Neutrophil (primary cell): Measurements from ENCODE around the gene FKBP9.
"Not testable (repeated sequence)": the region's sequence is repeated elsewhere in the genome, so short reads cannot be mapped to it uniquely, and the experiment has no call there.

ENCODE experiments used
- H3K27ac ChIP-seq: fragments of 200-600 bp; sonication (generic); 2 replicates; pipeline ENCODE4 v1.5.1; 2016; ENCODE audit warnings: mild to moderate bottlenecking, moderate library complexity
- H3K27me3 ChIP-seq: fragments of 200-600 bp; sonication (generic); 2 replicates; pipeline ENCODE4 v1.6.0; 2016; ENCODE audit warnings: mild to moderate bottlenecking
- H3K36me3 ChIP-seq: fragments of 200-600 bp; sonication (generic); 2 replicates; pipeline ENCODE4 v1.5.1; 2017
- H3K4me1 ChIP-seq, 2 experiments: fragments of 200-600 bp in 1 of 2; sonication (generic) in 1 of 2; 1 replicate in 1 of 2; 2 replicates in 1 of 2; pipeline versions ENCODE4 v1.5.1 to v1.6.1; 2013 to 2016; ENCODE audit warnings: low read depth in 1 of 2, low read length in 1 of 2, mild to moderate bottlenecking in 1 of 2, moderate library complexity in 1 of 2; ENCODE audit not compliant: control insufficient read depth in 1 of 2, insufficient read depth in 1 of 2
- H3K4me3 ChIP-seq, 2 experiments: fragments of 200-600 bp in 1 of 2; sonication (generic) in 1 of 2; 1 replicate in 1 of 2; 2 replicates in 1 of 2; pipeline ENCODE4 v1.5.1; 2013 to 2016; ENCODE audit warnings: low read depth in 1 of 2, low read length in 1 of 2, mild to moderate bottlenecking in 1 of 2, moderate library complexity in 1 of 2
- H3K9me3 ChIP-seq: fragments of 200-600 bp; sonication (generic); 2 replicates; pipeline ENCODE4 v1.5.1; 2016

The FKBP9 gene

DNA sequence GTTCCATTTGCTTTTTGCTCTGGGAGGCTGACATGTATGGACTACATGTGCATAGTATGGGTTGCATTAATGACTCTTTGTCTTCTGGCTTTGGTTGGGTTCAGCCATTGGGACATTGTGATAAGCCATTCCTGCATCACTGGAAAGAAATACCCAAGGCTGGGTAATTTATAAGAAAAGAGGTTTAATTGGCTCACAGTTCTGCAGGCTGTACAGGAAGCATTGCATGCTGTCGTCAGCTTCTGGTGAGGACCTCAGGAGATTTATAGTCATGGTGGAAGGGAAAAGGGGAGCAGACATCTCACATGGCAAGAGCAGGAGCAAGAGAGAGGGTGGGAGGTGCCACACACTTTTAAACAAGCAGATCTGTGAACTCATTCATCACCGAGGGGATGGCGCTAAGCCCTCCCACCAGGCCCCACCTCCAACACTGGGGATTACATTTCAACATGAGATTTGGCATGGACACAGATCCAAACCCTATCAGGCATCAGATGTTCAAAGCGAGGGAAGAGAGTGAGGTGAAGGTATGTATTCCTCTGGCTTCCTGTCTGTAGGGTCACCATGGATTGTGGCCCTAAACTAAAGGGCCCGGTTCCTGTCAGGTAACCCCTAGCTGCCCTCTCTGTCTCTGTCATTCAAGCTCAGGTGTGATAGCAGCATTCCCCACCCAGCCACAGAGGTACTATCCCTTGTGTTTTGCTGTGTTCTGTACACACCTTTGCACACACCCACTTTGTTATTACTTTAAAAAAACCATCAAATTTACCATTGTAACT is 9.4 kb downstream of the FKBP9 start:
- H3K27ac ChIP-seq, H3K4me3 ChIP-seq, H3K36me3 ChIP-seq, H3K27me3 ChIP-seq, H3K9me3 ChIP-seq: not testable (repeated sequence)
- H3K4me1 ChIP-seq: peaks cover 27 to 48% of the 10 kb centered on the region in 2 experiments

GRCh38 chr7:32967268-32967582 is 10.0 kb downstream of the FKBP9 start:
- H3K4me1 ChIP-seq: peaks cover 33 to 53% of the 10 kb centered on the region in 2 experiments
- H3K9me3 ChIP-seq, H3K4me3 ChIP-seq, H3K27ac ChIP-seq, H3K27me3 ChIP-seq, H3K36me3 ChIP-seq: not testable (repeated sequence)

DNA sequence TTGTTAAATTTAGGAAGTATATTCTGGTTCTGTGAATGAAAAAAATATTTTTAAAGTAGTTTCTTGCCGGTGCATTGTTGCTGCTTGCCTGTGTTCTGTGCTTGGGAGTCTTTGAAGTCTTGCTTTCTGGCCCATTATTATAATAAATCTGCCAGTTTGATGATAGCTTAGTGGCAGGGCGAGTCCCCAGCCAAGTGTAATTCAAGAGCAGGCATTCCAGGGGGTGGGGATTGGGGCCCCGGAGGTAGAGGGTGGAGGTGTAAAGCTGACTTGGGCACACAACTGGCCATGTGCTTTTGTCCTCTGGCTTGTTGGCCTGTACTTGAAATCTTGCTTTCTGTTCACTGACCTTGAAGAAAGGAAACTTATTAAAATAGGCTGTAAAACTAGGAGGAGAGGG is 14.7 kb downstream of the FKBP9 start:
- not testable (repeated sequence) for H3K9me3 ChIP-seq, H3K27me3 ChIP-seq, H3K4me3 ChIP-seq, H3K36me3 ChIP-seq
- peak overlapping the region; percentile 74 for H3K27ac ChIP-seq
- peaks cover 57 to 69% of the 10 kb centered on the region in 2 experiments for H3K4me1 ChIP-seq

- not testable (repeated sequence) for H3K9me3 ChIP-seq, H3K27me3 ChIP-seq, H3K36me3 ChIP-seq
- peaks cover 47 to 49% of the 10 kb centered on the region in 2 experiments for H3K4me1 ChIP-seq
- H3K4me3 ChIP-seq: peak overlapping the region; percentile 8 to 24
- peak overlapping the region; percentile 76 for H3K27ac ChIP-seq
Observed at GRCh38 chr7:32977159-32977558, 19.9 kb downstream of the FKBP9 start.

GRCh38 chr7:32979246-32979645 is 22.0 kb downstream of the FKBP9 start:
- H3K36me3 ChIP-seq, H3K27ac ChIP-seq, H3K27me3 ChIP-seq, H3K9me3 ChIP-seq, H3K4me3 ChIP-seq: not testable (repeated sequence)
- H3K4me1 ChIP-seq: peaks cover 40 to 49% of the 10 kb centered on the region in 2 experiments

GRCh38 chr7:32979902-32980301 is 22.7 kb downstream of the FKBP9 start:
- not testable (repeated sequence) for H3K27me3 ChIP-seq, H3K9me3 ChIP-seq, H3K4me3 ChIP-seq, H3K36me3 ChIP-seq, H3K27ac ChIP-seq
- peaks cover 43 to 45% of the 10 kb centered on the region in 2 experiments for H3K4me1 ChIP-seq

GRCh38 chr7:32988148-32988547 is 30.9 kb downstream of the FKBP9 start:
- H3K4me3 ChIP-seq: peak overlapping the region; percentile 24 to 48
- H3K36me3 ChIP-seq, H3K9me3 ChIP-seq, H3K27me3 ChIP-seq: not testable (repeated sequence)
- H3K27ac ChIP-seq: peak overlapping the region; percentile 76
- H3K4me1 ChIP-seq: peaks cover 42 to 43% of the 10 kb centered on the region in 2 experiments

DNA sequence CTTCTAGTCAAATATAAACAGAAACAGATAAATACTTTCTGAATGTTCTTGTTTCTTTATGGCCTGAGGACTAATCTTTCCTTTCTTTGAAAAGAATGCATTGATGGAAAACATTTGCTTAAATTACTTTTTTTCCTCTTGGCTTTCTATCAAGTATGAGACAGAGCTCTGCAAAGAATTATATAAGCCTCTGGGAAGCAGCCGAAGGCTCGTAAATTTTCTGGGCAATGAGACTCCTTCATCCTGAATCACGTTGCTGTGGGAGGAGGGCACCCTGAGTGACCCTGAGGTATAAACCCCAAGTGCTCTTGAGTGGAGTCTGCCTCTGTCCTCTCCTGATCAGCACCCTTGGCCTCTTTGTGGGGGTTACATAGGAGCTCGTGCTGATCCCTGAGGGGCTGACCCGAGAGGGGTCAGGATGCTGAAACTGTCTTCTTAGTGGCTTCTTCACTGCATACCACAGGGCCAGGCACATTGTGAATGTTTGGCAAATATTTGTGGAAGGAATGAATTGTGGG is 33.9 kb downstream of the FKBP9 start:
- H3K4me1 ChIP-seq: peaks cover 29 to 30% of the 10 kb centered on the region in 2 experiments
- not testable (repeated sequence) for H3K27ac ChIP-seq

DNA sequence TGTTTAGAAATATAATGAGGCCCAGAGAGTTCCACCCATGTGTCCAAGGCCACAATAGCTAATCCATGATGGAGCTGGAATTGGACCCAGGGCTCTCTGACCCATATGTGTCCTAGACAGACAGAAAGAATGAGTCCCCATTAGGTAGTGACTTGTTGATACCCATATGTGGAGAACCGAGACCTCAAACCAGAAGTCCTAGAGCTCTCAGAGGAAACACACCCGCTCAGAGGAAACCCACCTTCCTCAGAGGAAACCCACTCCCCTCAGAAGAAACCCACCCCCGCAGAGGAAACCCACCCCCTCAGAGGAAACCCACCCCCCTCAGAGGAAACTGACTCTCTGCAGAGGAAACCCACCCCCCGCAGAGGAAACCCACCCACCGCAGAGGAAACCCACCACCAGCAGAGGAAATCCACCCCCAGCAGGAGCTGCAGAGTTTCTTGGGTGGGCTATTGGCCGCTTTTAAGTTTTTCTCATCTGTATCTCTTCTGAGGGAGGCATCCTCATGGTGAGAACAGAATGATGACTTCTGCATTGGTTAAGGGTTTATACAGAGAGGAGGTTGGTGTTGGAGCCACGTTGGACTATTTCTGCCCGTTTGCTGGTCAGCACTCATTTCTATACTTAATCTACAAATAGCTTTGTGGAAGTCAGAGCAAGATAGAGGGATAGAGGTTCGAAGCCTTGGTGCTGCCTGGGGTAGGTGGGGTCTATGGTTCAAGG is 34.9 kb downstream of the FKBP9 start:
- not testable (repeated sequence) for H3K36me3 ChIP-seq, H3K4me3 ChIP-seq, H3K27ac ChIP-seq, H3K9me3 ChIP-seq, H3K27me3 ChIP-seq
- H3K4me1 ChIP-seq: peaks cover 29 to 30% of the 10 kb centered on the region in 2 experiments

More for the DNA sequence above, 33.9 kb downstream of the FKBP9 start:
- not testable (repeated sequence) for H3K4me3 ChIP-seq, H3K27me3 ChIP-seq, H3K36me3 ChIP-seq, H3K9me3 ChIP-seq

- peaks cover 26 to 27% of the 10 kb centered on the region in 2 experiments for H3K4me1 ChIP-seq
- H3K9me3 ChIP-seq, H3K27me3 ChIP-seq, H3K4me3 ChIP-seq, H3K27ac ChIP-seq, H3K36me3 ChIP-seq: not testable (repeated sequence)
Observed at GRCh38 chr7:32992750-32993149, 35.5 kb downstream of the FKBP9 start.

GRCh38 chr7:32997956-32998355 is 40.7 kb downstream of the FKBP9 start:
- H3K36me3 ChIP-seq, H3K4me3 ChIP-seq, H3K27ac ChIP-seq, H3K9me3 ChIP-seq, H3K27me3 ChIP-seq: not testable (repeated sequence)
- H3K4me1 ChIP-seq: peaks cover 7 to 11% of the 10 kb centered on the region in 2 experiments

DNA sequence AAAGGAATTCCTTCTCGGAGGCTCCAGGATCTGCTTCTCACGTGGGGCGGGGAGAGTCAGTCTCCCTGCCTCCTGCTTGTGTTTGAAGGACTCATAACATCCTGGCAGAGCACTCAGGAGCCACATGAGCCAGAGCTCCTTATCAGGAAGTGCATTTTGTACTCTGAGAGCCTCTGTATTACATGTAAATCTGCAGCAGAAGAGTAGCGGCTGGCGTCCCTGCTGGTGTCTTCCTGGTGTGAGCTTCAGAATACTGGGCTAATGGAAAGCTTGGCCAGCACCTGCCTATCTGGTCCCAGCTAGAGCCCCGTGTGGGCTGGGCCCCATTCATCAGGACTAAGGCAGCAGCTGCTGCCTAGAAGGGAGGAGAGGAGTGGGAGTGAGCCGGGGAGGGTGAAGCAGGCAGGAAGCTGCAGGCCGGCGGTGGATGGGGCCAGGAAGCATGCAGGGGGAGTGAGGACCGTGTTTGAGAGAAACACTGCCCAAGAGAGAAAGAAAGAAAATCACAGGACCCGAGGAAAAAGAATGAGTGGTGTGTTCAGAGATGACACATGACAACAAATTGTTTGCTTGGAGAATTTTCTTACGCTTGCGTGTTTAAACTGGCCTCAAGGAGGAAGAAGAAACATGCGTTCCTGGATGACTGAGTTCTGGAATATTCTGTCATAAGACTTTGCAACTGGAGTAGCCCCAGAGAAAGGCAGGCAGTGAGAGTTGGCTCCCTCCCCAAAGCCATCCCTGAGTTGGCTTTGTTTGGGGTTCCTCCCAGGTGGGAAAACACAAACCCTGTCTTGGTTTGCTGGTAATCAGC is 41.3 kb downstream of the FKBP9 start:
- peaks cover 7 to 10% of the 10 kb centered on the region in 2 experiments for H3K4me1 ChIP-seq
- not testable (repeated sequence) for H3K27me3 ChIP-seq, H3K9me3 ChIP-seq, H3K36me3 ChIP-seq, H3K4me3 ChIP-seq, H3K27ac ChIP-seq

GRCh38 chr7:32999380-32999779 is 42.1 kb downstream of the FKBP9 start:
- H3K9me3 ChIP-seq, H3K27ac ChIP-seq, H3K36me3 ChIP-seq, H3K4me3 ChIP-seq, H3K27me3 ChIP-seq: not testable (repeated sequence)
- H3K4me1 ChIP-seq: peaks cover 7 to 10% of the 10 kb centered on the region in 2 experiments
